Activated CD8-positive, alpha-beta memory T cell treated with anti-CD3 and anti-CD28 coated beads, Interleukin-2, amount 50 U/mL, for 1 hour (primary cell): ENCODE measurements around the gene ZSCAN4.

ENCODE experiments used
- DNase-seq: peaks from one replicate; pipeline ENCODE4 v3.0.0-alpha.2; 2020; ENCODE audit errors: extremely low read depth

ZSCAN4 gene

GRCh38 chr19:57675881-57676280 is 7.1 kb downstream of the ZSCAN4 start:
- no peak for DNase-seq

GRCh38 chr19:57682226-57682766 is 13.6 kb downstream of the ZSCAN4 start:
- no peak for DNase-seq

GRCh38 chr19:57686727-57687126 is 18.0 kb downstream of the ZSCAN4 start:
- DNase-seq, result no peak

- DNase-seq, result no peak
Measured at GRCh38 chr19:57687363-57688010, 18.8 kb downstream of the ZSCAN4 start.

- no peak for DNase-seq
Measured at GRCh38 chr19:57688011-57688763, 19.5 kb downstream of the ZSCAN4 start.

- DNase-seq, result no peak
Measured at GRCh38 chr19:57689750-57690149, 21.0 kb downstream of the ZSCAN4 start.

GRCh38 chr19:57701625-57702024 is 32.9 kb downstream of the ZSCAN4 start:
- no peak for DNase-seq

GRCh38 chr19:57706346-57706745 is 37.6 kb downstream of the ZSCAN4 start:
- no peak for DNase-seq

GRCh38 chr19:57708641-57709361 is 40.1 kb downstream of the ZSCAN4 start, which contains the start of gene ZNF154:
Gene ZNF154, minus strand, starts transcription at chr19:57709204. Its CDS starts 233 bp downstream, at chr19:57708971.
- no peak for DNase-seq

GRCh38 chr19:57709616-57710015 is 40.9 kb downstream of the ZSCAN4 start:
- no peak for DNase-seq

GRCh38 chr19:57712222-57712621 is 43.5 kb downstream of the ZSCAN4 start:
- DNase-seq, result no peak

- no peak for DNase-seq
Measured at GRCh38 chr19:57719424-57719823, 50.7 kb downstream of the ZSCAN4 start.

- DNase-seq, result no peak
Measured at GRCh38 chr19:57719901-57720519, 51.3 kb downstream of the ZSCAN4 start.

GRCh38 chr19:57720878-57721277 is 52.1 kb downstream of the ZSCAN4 start:
- DNase-seq, result no peak
